WTC11 (cell line): Measurements from ENCODE around the gene HMGXB3.

Source experiments
- AFF4 ChIP-seq: sonication (generic); formaldehyde crosslinking; IDR thresholded peaks from 2 replicates; pipeline ENCODE4 v1.8.1; 2023; ENCODE audit warnings: mild to moderate bottlenecking, missing genetic modification reagents, borderline replicate concordance
- CBFB ChIP-seq: sonication (generic); formaldehyde crosslinking; IDR thresholded peaks from 2 replicates; pipeline ENCODE4 v1.8.1; 2022; ENCODE audit warnings: mild to moderate bottlenecking, low read depth, missing genetic modification reagents
- CDX4 ChIP-seq: fragments of 250-450 bp; sonication (Bioruptor Pico); IDR thresholded peaks from 2 replicates; pipeline ENCODE4 v1.9.0; 2021; ENCODE audit warnings: moderate library complexity, mild to moderate bottlenecking, inconsistent platforms, borderline replicate concordance
- CREB1 ChIP-seq: sonication (generic); formaldehyde crosslinking; IDR thresholded peaks from 2 replicates; pipeline ENCODE4 v1.8.0; 2023; ENCODE audit warnings: mild to moderate bottlenecking, missing genetic modification reagents
- CREM ChIP-seq: sonication (generic); formaldehyde crosslinking; IDR thresholded peaks from 2 replicates; pipeline ENCODE4 v1.8.1; 2022; ENCODE audit warnings: mild to moderate bottlenecking, missing genetic modification reagents, moderate library complexity
- CTCF ChIP-seq: fragments of 200-600 bp; IDR thresholded peaks from 2 replicates; pipeline ENCODE4 v1.8.0; 2022; ENCODE audit warnings: antibody characterized with exemption
- HMGXB4 ChIP-seq: sonication (generic); formaldehyde crosslinking; IDR thresholded peaks from 2 replicates; pipeline ENCODE4 v1.8.1; 2023; ENCODE audit warnings: mild to moderate bottlenecking, moderate library complexity, missing genetic modification reagents
- IRF2 ChIP-seq: sonication (generic); formaldehyde crosslinking; IDR thresholded peaks from 2 replicates; pipeline ENCODE4 v1.8.0; 2022; ENCODE audit warnings: low read depth, missing genetic modification reagents, borderline replicate concordance
- MAX ChIP-seq: sonication (generic); formaldehyde crosslinking; IDR thresholded peaks from 2 replicates; pipeline ENCODE4 v1.8.0; 2022; ENCODE audit warnings: mild to moderate bottlenecking, missing genetic modification reagents
- NR2C2 ChIP-seq: sonication (generic); formaldehyde crosslinking; IDR thresholded peaks from 2 replicates; pipeline ENCODE4 v1.8.0; 2022; ENCODE audit warnings: mild to moderate bottlenecking, missing genetic modification reagents
- PREB ChIP-seq: sonication (generic); formaldehyde crosslinking; IDR thresholded peaks from 2 replicates; pipeline ENCODE4 v1.8.1; 2022; ENCODE audit warnings: mild to moderate bottlenecking, missing genetic modification reagents, moderate library complexity, borderline replicate concordance
- SP1 ChIP-seq: sonication (generic); formaldehyde crosslinking; conservative IDR thresholded peaks from 2 replicates; pipeline ENCODE4 v1.8.1; 2022; ENCODE audit warnings: missing genetic modification reagents
- STAT6 ChIP-seq: sonication (generic); formaldehyde crosslinking; conservative IDR thresholded peaks from 2 replicates; pipeline ENCODE4 v1.8.1; 2023; ENCODE audit warnings: mild to moderate bottlenecking, low read depth, missing genetic modification reagents, moderate library complexity
- USF1 ChIP-seq: sonication (generic); formaldehyde crosslinking; IDR thresholded peaks from 2 replicates; pipeline ENCODE4 v1.8.0; 2022; ENCODE audit warnings: mild to moderate bottlenecking, missing genetic modification reagents

- TF ChIP-seq CTCF (no peak), CBFB (CRISPR knock-in tag) (no peak), CREB1 (CRISPR knock-in tag) (no peak), IRF2 (CRISPR knock-in tag) (no peak), CREM (CRISPR knock-in tag) (no peak), STAT6 (CRISPR knock-in tag) (no peak), USF1 (CRISPR knock-in tag) (no peak), MAX (CRISPR knock-in tag) (no peak), CDX4 (CRISPR knock-in tag) (no peak), SP1 (CRISPR knock-in tag) (no peak), AFF4 (CRISPR knock-in tag) (no peak), PREB (CRISPR knock-in tag) (no peak), HMGXB4 (no peak), NR2C2 (CRISPR knock-in tag) (no peak)
These were observed 70.3 kb downstream of the HMGXB3 start for GRCh38 chr5:150070821-150071220.
